HepG2 (cell line): ENCODE results near the gene SERTAD2. TPM values are rescaled to one million over a fixed set of nuclear protein-coding genes. Genes with fewer than 3 reads are reported as not detected.

ENCODE experiments used
- CBX2 ChIP-seq, 2 experiments: fragments of 200-600 bp in 1 of 2; sonication (generic); formaldehyde crosslinking in 1 of 2; IDR thresholded peaks; 2 replicates each; pipeline versions ENCODE4 v1.7.0 to v1.8.1; 2018 to 2022; ENCODE audit warnings: low read depth in 2 of 2, low read length in 1 of 2, mild to moderate bottlenecking in 1 of 2, missing genetic modification reagents in 1 of 2
- FOXA3 ChIP-seq: IDR thresholded peaks from 2 replicates; pipeline ENCODE4 v1.6.1; 2016; ENCODE audit warnings: missing genetic modification reagents, missing compliant biosample characterization
- GABPB1 ChIP-seq: IDR thresholded peaks from 2 replicates; pipeline ENCODE4 v1.6.1; 2016; ENCODE audit warnings: mild to moderate bottlenecking, missing genetic modification reagents, moderate library complexity, missing compliant biosample characterization
- GATAD1 ChIP-seq: IDR thresholded peaks from 2 replicates; pipeline ENCODE4 v1.6.1; 2016; ENCODE audit warnings: missing genetic modification reagents, missing compliant biosample characterization
- HNF4G ChIP-seq, 2 experiments: sonication (generic) in 1 of 2; formaldehyde crosslinking in 1 of 2; IDR thresholded peaks; 2 replicates each; pipeline versions ENCODE4 v1.4.0 to v1.6.1; 2011 to 2020; ENCODE audit warnings: borderline replicate concordance in 2 of 2, low read depth in 2 of 2, mild to moderate bottlenecking in 2 of 2, low read length in 1 of 2, missing genetic modification reagents in 1 of 2, moderate library complexity in 1 of 2
- HOXA5 ChIP-seq: sonication (generic); formaldehyde crosslinking; IDR thresholded peaks from 2 replicates; pipeline ENCODE4 v1.4.0; 2020; ENCODE audit warnings: missing genetic modification reagents
- KAT8 ChIP-seq: IDR thresholded peaks from 2 replicates; pipeline ENCODE4 v1.6.1; 2016; ENCODE audit warnings: missing genetic modification reagents, missing compliant biosample characterization
- KDM1A ChIP-seq: IDR thresholded peaks from 2 replicates; pipeline ENCODE4 v1.6.1; 2016; ENCODE audit warnings: missing compliant biosample characterization
- MNT ChIP-seq: fragments of 450-650 bp; IDR thresholded peaks from 2 replicates; pipeline ENCODE4 v1.6.1; 2016
- NCOR1 ChIP-seq: fragments of 200-600 bp; sonication (generic); IDR thresholded peaks from 2 replicates; pipeline ENCODE4 v1.7.0; 2017; ENCODE audit warnings: antibody characterized with exemption, low read length, borderline replicate concordance
- NR2F1 ChIP-seq, 2 experiments: fragments of 450-650 bp in 1 of 2; formaldehyde crosslinking in 1 of 2; IDR thresholded peaks; 2 replicates each; pipeline versions ENCODE4 v1.5.0 to v1.6.1; 2016 to 2020; ENCODE audit warnings: mild to moderate bottlenecking in 1 of 2, missing compliant biosample characterization in 1 of 2, missing genetic modification reagents in 1 of 2, moderate library complexity in 1 of 2
- POLR2A ChIP-seq, 2 experiments: IDR thresholded peaks; 2 replicates each; pipeline ENCODE4 v1.6.1; 2011; ENCODE audit warnings: low read depth in 2 of 2, low read length in 2 of 2, mild to moderate bottlenecking in 1 of 2, moderate library complexity in 1 of 2; ENCODE audit not compliant: insufficient read depth in 1 of 2
- SRSF4 ChIP-seq: fragments of 200-400 bp; formaldehyde crosslinking; IDR thresholded peaks from one replicate; pipeline ENCODE4 v1.6.1; 2018; ENCODE audit warnings: mild to moderate bottlenecking, low read depth, low read length, moderate library complexity; ENCODE audit not compliant: poor library complexity, severe bottlenecking
- TEAD3 ChIP-seq: optimal IDR thresholded peaks from 2 replicates; pipeline ENCODE3; 2016; ENCODE audit warnings: borderline replicate concordance
- ZFY ChIP-seq: sonication (generic); formaldehyde crosslinking; IDR thresholded peaks from 2 replicates; pipeline ENCODE4 v1.4.0; 2020; ENCODE audit warnings: missing genetic modification reagents
- ZMYM4 ChIP-seq: sonication (generic); formaldehyde crosslinking; IDR thresholded peaks from 2 replicates; pipeline ENCODE4 v1.8.1; 2023; ENCODE audit warnings: mild to moderate bottlenecking, missing genetic modification reagents
- ZNF331 ChIP-seq: sonication (generic); formaldehyde crosslinking; IDR thresholded peaks from 2 replicates; pipeline ENCODE4 v1.4.0; 2020; ENCODE audit warnings: missing genetic modification reagents
- ZNF44 ChIP-seq: sonication (generic); formaldehyde crosslinking; IDR thresholded peaks from 2 replicates; pipeline ENCODE4 v1.5.1; 2020; ENCODE audit warnings: mild to moderate bottlenecking, missing genetic modification reagents
- ZNF614 ChIP-seq: IDR thresholded peaks from 2 replicates; pipeline ENCODE4 v1.6.1; 2018; ENCODE audit warnings: missing biosample characterization, missing genetic modification reagents, inconsistent platforms, borderline replicate concordance
- ZSCAN29 ChIP-seq: sonication (generic); formaldehyde crosslinking; conservative IDR thresholded peaks from 2 replicates; pipeline ENCODE4 v1.4.0; 2020; ENCODE audit warnings: mild to moderate bottlenecking, missing genetic modification reagents
- ZSCAN31 ChIP-seq: sonication (generic); formaldehyde crosslinking; IDR thresholded peaks from 2 replicates; pipeline ENCODE4 v1.5.0; 2020; ENCODE audit warnings: low read depth, mild to moderate bottlenecking, missing genetic modification reagents
- polyA plus RNA-seq, 8 experiments: library from polyadenylated mRNA; depleted of rRNA in 3 of 8; stranded (reverse) in 7 of 8; unstranded in 1 of 8; fragments of >200 nt; fragmentation: Illumina TruSeq in 4 of 8; extraction: Trizol in 4 of 8; gene quantifications; 2 replicates each; pipeline versions ENCODE4 v1.2.1 to v1.2.3, GENCODE V29; 2011 to 2016; ENCODE audit warnings: low read depth in 4 of 8, missing spikeins in 1 of 8, mixed read lengths in 1 of 8; ENCODE audit not compliant: insufficient read depth in 1 of 8
- total RNA-seq, 5 experiments: library from RNA; depleted of rRNA; stranded (reverse); fragments of >200 nt; fragmentation: Illumina TruSeq; extraction: Trizol; gene quantifications; 2 replicates each; pipeline ENCODE4 v1.2.3, GENCODE V29; 2016; ENCODE audit warnings: low read depth in 1 of 5
- TF ChIP-seq, protein P1 (sequence below): sonication (generic); formaldehyde crosslinking; conservative IDR thresholded peaks from 2 replicates; pipeline ENCODE4 v1.4.0; 2020; ENCODE audit warnings: missing genetic modification reagents
- TF ChIP-seq, protein P2 (sequence below): sonication (generic); formaldehyde crosslinking; IDR thresholded peaks from 2 replicates; pipeline ENCODE4 v1.4.0; 2020; ENCODE audit warnings: missing genetic modification reagents
- TF ChIP-seq, protein P3 (sequence below): sonication (generic); formaldehyde crosslinking; IDR thresholded peaks from 2 replicates; pipeline ENCODE4 v1.4.0; 2020; ENCODE audit warnings: mild to moderate bottlenecking, missing genetic modification reagents

SERTAD2 gene
- total and polyA plus RNA-seq, 2 of the 13 experiments (the other 11 are each of a cell fraction or from before 2014, with no cell fraction given) = 6.7 to 22.6 TPM

GRCh38 chr2:64650722-64651338 is 2.9 kb downstream of the SERTAD2 start (continued):
- TF ChIP-seq MNT = no peak
- TF ChIP-seq GATAD1 = 0 out of 2 replicates have a peak, but pooled peaks have one; percentile 9
- no peak for TF ChIP-seq ZFY (CRISPR knock-in tag)
- peak; percentile 95 for TF ChIP-seq NCOR1
- peak; percentile 87 for TF ChIP-seq HNF4G (IDR thresholded peaks at IDR 0.05; ENCODE audit: borderline replicate concordance, low read depth, low read length)
- TF ChIP-seq HNF4G (CRISPR knock-in tag; IDR thresholded peaks at IDR 0.05; ENCODE audit: borderline replicate concordance, low read depth) = peak; percentile 75; the same call in 1 of the 2 replicates
- TF ChIP-seq ZNF44 (CRISPR knock-in tag) = no peak
- TF ChIP-seq ZNF614 (CRISPR knock-in tag) = peak; percentile 52; the same call in 1 of the 2 replicates
- TF ChIP-seq KAT8 (CRISPR knock-in tag) = peak; percentile 70
- peak; percentile 43 for TF ChIP-seq TEAD3 (CRISPR knock-in tag)
- TF ChIP-seq ZNF331 (CRISPR knock-in tag) = no peak
- TF ChIP-seq, protein P1, sequence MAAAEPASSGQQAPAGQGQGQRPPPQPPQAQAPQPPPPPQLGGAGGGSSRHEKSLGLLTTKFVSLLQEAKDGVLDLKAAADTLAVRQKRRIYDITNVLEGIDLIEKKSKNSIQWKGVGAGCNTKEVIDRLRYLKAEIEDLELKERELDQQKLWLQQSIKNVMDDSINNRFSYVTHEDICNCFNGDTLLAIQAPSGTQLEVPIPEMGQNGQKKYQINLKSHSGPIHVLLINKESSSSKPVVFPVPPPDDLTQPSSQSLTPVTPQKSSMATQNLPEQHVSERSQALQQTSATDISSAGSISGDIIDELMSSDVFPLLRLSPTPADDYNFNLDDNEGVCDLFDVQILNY (CRISPR knock-in tag) = no peak
- no peak for TF ChIP-seq KDM1A (CRISPR knock-in tag)
- no peak for TF ChIP-seq SRSF4
- TF ChIP-seq POLR2A (IDR thresholded peaks at IDR 0.05; ENCODE audit: insufficient read depth in 1 of 2, low read depth in 2 of 2, low read length in 2 of 2) = peak in 1 of 2 experiments; percentile 45; a peak in 1 of 4 replicates
- no peak for TF ChIP-seq ZMYM4 (CRISPR knock-in tag)
- peak; percentile 82 for TF ChIP-seq FOXA3
- no peak for TF ChIP-seq ZSCAN29 (CRISPR knock-in tag)
- TF ChIP-seq, protein P2, sequence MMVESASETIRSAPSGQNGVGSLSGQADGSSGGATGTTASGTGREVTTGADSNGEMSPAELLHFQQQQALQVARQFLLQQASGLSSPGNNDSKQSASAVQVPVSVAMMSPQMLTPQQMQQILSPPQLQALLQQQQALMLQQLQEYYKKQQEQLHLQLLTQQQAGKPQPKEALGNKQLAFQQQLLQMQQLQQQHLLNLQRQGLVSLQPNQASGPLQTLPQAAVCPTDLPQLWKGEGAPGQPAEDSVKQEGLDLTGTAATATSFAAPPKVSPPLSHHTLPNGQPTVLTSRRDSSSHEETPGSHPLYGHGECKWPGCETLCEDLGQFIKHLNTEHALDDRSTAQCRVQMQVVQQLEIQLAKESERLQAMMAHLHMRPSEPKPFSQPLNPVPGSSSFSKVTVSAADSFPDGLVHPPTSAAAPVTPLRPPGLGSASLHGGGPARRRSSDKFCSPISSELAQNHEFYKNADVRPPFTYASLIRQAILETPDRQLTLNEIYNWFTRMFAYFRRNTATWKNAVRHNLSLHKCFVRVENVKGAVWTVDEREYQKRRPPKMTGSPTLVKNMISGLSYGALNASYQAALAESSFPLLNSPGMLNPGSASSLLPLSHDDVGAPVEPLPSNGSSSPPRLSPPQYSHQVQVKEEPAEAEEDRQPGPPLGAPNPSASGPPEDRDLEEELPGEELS (CRISPR knock-in tag) = peak; percentile 52; the same call in 1 of the 2 replicates
- TF ChIP-seq NR2F1 (CRISPR knock-in tag; IDR thresholded peaks at IDR 0.05) = no peak
- no peak for TF ChIP-seq CBX2 (IDR thresholded peaks at IDR 0.05; ENCODE audit: low read depth, low read length)
- TF ChIP-seq CBX2 (CRISPR knock-in tag; IDR thresholded peaks at IDR 0.05; ENCODE audit: low read depth) = no peak
- no peak for TF ChIP-seq HOXA5 (CRISPR knock-in tag)
- TF ChIP-seq ZSCAN31 (CRISPR knock-in tag) = 0 out of 2 replicates have a peak, but pooled peaks have one; percentile 3
- no peak for TF ChIP-seq GABPB1
- TF ChIP-seq, protein P3, sequence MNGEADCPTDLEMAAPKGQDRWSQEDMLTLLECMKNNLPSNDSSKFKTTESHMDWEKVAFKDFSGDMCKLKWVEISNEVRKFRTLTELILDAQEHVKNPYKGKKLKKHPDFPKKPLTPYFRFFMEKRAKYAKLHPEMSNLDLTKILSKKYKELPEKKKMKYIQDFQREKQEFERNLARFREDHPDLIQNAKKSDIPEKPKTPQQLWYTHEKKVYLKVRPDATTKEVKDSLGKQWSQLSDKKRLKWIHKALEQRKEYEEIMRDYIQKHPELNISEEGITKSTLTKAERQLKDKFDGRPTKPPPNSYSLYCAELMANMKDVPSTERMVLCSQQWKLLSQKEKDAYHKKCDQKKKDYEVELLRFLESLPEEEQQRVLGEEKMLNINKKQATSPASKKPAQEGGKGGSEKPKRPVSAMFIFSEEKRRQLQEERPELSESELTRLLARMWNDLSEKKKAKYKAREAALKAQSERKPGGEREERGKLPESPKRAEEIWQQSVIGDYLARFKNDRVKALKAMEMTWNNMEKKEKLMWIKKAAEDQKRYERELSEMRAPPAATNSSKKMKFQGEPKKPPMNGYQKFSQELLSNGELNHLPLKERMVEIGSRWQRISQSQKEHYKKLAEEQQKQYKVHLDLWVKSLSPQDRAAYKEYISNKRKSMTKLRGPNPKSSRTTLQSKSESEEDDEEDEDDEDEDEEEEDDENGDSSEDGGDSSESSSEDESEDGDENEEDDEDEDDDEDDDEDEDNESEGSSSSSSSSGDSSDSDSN (CRISPR knock-in tag) = no peak
